Measurements from ENCODE around the gene VSTM5. TPM values are rescaled to one million over a fixed set of nuclear protein-coding genes. Genes with fewer than 3 reads are reported as not detected.

Gene VSTM5
- total and polyA plus RNA-seq, 2 of the 8 experiments (the other 6 are each of a cell fraction or from before 2014, with no cell fraction given), result 0.22 to 0.70 TPM

DNA sequence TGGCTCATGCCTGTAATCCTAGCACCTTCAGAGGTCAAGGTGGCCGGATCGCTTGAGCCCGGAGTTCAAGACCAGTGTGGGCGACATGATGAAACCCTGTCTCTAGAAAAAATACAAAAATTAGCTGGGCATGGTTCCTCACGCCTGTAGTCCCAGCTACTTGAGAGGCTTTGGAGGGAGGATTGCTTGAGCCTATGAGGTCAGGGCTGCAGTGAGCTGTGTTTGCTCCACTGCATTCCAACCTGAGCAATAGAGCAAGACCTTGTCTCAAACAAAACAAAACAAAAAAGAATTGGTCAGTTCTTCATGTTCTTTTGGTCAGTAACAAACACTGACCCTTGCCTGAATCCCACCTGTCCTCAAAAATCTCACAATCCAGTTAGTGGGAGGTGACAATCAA is 36.7 kb upstream of the VSTM5 start:
- Histone ChIP-seq H2BK15ac (ENCODE audit: low read length) (no peak overlapping the region), H3K36me3 (ENCODE audit: control insufficient read depth in 2 of 4, insufficient read depth in 4 of 4, low read length in 3 of 4) (no peaks in the 10 kb centered on the region), H2BK5ac (ENCODE audit: low read depth, low read length) (no peak overlapping the region), H2AFZ (ENCODE audit: low read length) (no peak overlapping the region), H3K27me3 (replicated peaks in 1 of 4; ENCODE audit: control insufficient read depth in 3 of 4, extremely low read depth in 1 of 4, insufficient read depth in 3 of 4, low read length in 3 of 4) (no peaks in the 10 kb centered on the region), H3K27ac (ENCODE audit: low read depth, low read length) (no peak overlapping the region), H2BK12ac (ENCODE audit: low read depth, low read length) (no peak overlapping the region), H3K56ac (replicated peaks; ENCODE audit: insufficient read length, low read depth, low read length) (no peak overlapping the region), H2AK5ac (ENCODE audit: low read depth, low read length) (no peak overlapping the region), H3K23me2 (ENCODE audit: low read depth, low read length) (no peaks in the 10 kb centered on the region), H4K91ac (replicated peaks; ENCODE audit: insufficient read length, low read length) (no peak overlapping the region), H4K20me1 (replicated peaks in 1 of 2; ENCODE audit: control insufficient read depth in 1 of 2, insufficient read depth in 2 of 2, low read length in 2 of 2) (no peaks in the 10 kb centered on the region), H3K18ac (ENCODE audit: extremely low read depth, low read length) (no peak overlapping the region), H3K79me2 (ENCODE audit: control insufficient read depth in 1 of 2, insufficient read depth in 2 of 2, low read length in 2 of 2) (no peaks in the 10 kb centered on the region), H4K8ac (ENCODE audit: extremely low read depth, insufficient read depth, low read length) (no peak overlapping the region), H4K5ac (ENCODE audit: insufficient read length, low read depth, low read length) (no peak overlapping the region), H3K9me3 (ENCODE audit: insufficient read depth in 2 of 2, low read depth in 1 of 2, low read length in 1 of 2) (peaks cover 0 to 4% of the 10 kb centered on the region in 2 experiments; a peak in 2 of 4 replicates), H3K79me1 (ENCODE audit: low read depth, low read length) (no peaks in the 10 kb centered on the region), H3K4me2 (ENCODE audit: insufficient read depth in 1 of 2, low read depth in 2 of 2, low read length in 2 of 2) (no peak overlapping the region), H2BK20ac (ENCODE audit: low read length) (no peak overlapping the region), H3K4me1 (replicated peaks in 1 of 4; ENCODE audit: control insufficient read depth in 3 of 4, insufficient read depth in 4 of 4, low read length in 3 of 4) (no peaks in the 10 kb centered on the region), H3K4me3 (ENCODE audit: extremely low read depth in 1 of 4, insufficient read depth in 2 of 4, low read depth in 3 of 4, low read length in 4 of 4) (no peak overlapping the region), H3K9ac (replicated peaks in 1 of 4; ENCODE audit: extremely low read depth in 1 of 4, low read depth in 3 of 4, low read length in 3 of 4) (no peak overlapping the region), H3K4ac (replicated peaks; ENCODE audit: insufficient read length, low read depth, low read length) (no peak overlapping the region), H2BK120ac (replicated peaks; ENCODE audit: low read depth, low read length) (no peak overlapping the region), H3K23ac (ENCODE audit: insufficient read length) (no peak overlapping the region), H3K14ac (ENCODE audit: insufficient read length) (no peak overlapping the region)
- TF ChIP-seq E2F6 (IDR thresholded peaks at IDR 0.05), result no peak
- FAIRE-seq (no peak), DNase-seq (ENCODE audit: low read depth in 1 of 2, low spot score in 2 of 2) (no peak)
- CTCF ChIA-PET (ENCODE audit: partially characterized antibody), result interaction anchor here (1.0 to 8.8 kb wide), 4 partner anchors 9 to 48 kb away, joined by 3 to 61 read pairs (median 6); no protein-coding TSS in a partner anchor
- POLR2A ChIA-PET (ENCODE audit: partially characterized antibody), result interaction anchor here (1.1 kb wide), 1 partner anchor 146 kb away, joined by 3 read pairs; the partner anchor contains the start of genes C11orf54 and TAF1D
- 95% methylated on average over 5 of the region's 5 CpGs; no CpG with 5 or more reads in 1 of the 2 experiments for WGBS, 2 experiments (ENCODE audit: extremely low coverage in 1 of 2, insufficient coverage in 1 of 2, insufficient read length in 1 of 2, insufficient replicate concordance in 2 of 2, low coverage in 1 of 2, low lambda C conversion rate in 2 of 2, missing lambda C conversion rate in 1 of 2)
